ENCODE results near the gene GPANK1. TPM values are rescaled to one million over a fixed set of nuclear protein-coding genes. Genes with fewer than 3 reads are reported as not detected.

The GPANK1 gene
- total RNA-seq, 1 donor from 2014 or later: 9.8 TPM

DNA sequence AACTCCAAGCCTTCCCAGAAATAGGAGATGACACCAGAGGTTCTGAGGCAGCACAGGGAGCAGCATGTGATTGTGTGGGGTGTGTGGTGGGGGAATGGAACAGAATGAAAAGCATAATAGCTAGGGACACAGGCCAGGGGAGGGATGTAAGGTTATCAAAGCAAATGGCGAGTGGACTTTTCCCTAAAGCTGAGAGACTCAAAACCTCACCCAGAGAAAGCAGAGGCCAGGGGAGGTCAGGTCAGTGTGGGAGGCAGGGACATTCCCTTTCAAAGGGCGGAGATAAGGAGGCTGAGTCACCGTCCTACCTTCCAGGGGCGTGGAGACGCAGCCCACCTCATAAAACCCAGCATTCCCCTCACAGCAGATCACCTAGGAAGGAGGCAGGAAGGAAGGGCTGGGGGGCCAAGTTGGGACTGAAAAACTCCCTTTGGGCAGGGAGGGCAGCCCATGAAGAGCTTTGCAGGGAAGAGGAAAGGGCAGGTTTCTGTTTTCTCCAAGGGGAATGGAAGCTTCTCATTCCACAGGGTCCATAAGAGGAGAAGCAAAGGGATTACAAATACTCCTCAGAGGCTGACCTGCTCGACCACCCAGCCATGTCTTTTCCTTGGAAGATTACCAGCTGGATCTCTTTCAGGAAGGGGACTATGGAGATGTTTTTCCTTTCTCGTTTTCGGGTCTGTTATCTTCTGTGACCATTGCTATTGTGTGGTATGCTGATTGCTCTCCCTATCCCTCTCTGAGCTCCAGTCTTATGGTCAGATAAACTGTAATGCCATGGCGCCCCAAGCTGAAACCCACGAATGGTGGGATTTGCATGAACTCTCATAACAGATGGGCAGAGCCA is 25.7 kb upstream of the GPANK1 start:
- no peak for DNase-seq

DNA sequence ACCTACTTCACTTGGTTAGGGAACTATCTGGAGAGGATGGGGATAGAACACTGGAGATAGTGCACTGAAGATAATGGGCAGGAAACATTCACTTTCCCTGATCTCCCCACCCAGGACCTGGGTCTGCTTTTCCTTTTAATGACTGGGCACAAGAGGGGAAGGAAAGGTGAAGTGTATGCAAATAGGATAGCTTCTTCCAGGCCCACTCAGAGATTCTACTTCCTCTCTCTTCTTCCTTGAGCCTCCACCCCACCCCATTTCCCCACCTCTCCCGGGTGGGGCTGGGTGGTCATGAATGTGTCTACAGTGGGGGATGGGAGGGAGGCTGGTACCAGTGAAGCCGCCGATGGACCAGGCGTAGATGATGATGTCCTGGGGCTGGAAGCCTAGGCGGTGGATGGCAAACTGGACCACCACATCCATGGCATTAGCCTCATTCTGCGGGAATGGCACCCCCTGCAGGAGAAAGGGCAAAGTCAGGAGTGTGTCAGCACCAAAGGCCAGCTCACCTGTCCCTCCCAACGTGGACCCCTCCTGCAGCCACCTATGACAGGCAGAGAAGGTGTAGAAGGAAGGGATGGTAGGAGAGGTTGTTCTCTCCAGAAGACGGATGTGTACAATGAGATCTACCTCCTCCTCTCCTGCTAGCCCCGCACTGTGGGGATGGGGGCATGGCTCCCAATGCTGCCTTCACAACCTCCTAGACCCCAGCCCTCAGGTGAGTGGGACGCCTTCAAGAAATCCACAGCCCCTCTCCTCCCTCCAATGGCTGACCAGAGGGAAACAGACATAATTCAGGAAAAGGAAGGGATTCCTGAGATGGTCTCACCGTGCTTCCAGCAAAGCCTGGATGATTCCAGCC is 24.7 kb upstream of the GPANK1 start:
- DNase-seq: no peak

DNA sequence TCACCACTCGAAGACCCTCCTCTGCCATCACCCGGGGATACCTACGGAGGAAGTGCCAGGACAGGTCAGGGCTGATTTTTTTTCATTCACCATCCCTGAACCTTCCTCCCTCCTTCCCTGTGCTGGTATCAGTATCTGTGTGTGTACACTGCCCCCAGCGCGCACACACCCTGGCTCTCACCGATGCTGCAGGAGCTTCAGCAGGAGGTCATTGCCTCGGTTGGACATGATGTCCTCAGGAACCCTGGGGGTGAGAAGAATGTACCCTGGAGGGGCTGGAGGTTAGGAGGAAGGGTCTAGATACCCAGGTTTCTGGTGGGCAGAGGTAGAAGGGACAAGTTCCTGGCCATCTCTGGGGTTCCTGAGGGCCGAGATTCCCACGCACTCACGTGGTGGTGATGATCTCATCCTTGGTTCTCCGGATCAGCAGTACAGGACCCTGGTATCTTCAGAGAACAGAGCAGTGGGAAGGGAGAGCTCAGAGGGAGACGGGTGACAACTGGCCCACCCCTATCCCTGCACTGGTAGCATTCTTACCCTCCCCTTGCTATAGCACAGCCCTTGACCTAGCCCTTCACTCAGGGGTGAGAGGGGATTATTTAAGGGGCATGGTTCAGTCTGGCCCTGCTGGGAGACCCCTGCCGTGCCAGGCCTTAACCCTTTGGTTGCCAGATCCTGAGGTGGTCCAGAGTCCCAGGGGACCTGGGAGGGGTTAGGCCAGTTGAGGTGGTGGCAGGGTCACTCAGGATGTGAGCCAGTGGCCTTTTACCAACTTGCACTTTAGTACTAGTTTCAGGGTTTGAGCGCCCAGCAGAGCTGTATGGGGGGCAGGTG is 23.3 kb upstream of the GPANK1 start:
- no peak for DNase-seq

DNA sequence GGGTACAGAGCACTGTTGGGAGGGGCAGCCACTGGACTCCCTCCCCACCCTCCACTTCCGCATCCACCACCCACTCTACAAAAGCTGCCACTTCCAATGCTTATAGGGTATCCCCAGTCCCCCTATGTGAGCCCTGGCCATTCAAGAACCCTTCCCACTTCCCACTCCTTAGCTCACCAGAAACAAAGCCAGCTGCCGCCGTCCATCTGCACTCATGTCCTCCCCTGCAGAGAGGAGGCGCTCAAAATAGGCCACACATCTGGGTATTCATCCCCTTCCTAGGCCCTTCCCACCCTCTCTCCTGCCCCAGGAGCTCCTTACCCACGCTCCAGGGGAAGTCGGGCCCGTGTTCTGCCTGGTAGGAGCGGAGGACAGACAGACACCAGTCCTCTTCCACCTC is 22.5 kb upstream of the GPANK1 start:
- no peak for DNase-seq

DNA sequence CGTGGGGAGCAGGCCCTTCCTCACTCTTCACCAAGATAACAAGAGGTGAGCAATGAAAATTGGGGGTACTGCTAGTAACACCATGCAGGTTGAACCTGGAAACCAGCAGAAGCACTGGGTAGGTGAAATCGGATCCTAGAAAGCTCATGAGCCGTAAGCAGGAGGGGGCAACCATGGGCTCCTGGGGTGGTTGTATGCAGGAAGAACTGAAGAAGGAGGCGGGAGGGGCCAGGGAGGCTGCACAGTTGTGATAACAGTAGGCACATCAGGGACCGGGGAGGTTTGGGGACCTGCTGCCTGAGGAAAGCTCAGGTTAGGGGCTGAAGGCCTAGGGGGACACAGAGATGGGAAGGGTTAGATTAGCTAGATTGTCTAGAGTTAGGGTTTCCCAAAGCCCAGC is 21.7 kb upstream of the GPANK1 start:
- DNase-seq: no peak

DNA sequence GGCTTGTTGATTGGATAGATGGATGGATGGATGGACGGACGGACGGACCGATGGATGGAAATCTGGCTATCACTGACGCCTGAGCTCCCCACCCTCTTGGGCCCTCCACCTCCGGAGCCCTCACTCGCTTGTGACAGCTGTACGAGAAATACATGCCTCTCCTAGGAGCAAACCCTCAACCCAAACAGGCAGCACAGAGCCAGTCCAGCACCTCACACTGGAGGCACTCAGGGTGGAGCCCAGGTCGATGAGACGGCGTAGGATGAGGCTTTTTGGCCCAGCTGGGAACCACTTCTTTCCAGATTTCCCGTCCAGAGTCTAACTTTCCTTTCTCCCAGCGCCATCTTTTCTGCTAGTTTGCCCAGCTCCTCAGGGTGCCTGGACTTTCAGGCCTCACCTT is 18.8 kb upstream of the GPANK1 start:
- DNase-seq: no peak

DNA sequence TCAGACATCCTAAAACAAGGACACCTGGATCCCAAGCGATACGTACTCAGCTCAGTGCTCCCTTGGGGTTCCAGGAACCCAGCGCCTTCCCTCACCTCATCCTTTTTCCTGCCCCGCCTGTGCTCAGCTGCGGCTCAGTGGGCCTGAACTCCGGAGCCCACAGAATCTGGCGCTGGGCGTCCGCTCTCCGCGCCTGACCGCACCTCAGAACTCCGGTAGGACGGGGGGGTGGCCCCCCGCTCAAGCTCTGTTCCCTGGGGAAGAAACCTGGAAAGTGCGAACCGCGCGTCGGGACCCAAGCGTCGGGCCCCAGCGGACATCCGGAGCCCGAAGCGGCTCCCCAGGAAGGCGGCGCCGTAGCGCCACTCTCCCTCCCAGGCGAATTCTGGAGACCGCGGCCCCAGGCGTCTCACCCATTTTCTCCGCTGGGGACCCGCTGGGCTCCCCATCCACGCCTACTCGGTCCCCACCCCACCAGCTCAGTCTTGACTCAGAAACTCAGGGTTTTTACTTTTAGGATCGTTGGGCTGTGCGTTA is 16.4 kb upstream of the GPANK1 start:
- no peak for DNase-seq

DNA sequence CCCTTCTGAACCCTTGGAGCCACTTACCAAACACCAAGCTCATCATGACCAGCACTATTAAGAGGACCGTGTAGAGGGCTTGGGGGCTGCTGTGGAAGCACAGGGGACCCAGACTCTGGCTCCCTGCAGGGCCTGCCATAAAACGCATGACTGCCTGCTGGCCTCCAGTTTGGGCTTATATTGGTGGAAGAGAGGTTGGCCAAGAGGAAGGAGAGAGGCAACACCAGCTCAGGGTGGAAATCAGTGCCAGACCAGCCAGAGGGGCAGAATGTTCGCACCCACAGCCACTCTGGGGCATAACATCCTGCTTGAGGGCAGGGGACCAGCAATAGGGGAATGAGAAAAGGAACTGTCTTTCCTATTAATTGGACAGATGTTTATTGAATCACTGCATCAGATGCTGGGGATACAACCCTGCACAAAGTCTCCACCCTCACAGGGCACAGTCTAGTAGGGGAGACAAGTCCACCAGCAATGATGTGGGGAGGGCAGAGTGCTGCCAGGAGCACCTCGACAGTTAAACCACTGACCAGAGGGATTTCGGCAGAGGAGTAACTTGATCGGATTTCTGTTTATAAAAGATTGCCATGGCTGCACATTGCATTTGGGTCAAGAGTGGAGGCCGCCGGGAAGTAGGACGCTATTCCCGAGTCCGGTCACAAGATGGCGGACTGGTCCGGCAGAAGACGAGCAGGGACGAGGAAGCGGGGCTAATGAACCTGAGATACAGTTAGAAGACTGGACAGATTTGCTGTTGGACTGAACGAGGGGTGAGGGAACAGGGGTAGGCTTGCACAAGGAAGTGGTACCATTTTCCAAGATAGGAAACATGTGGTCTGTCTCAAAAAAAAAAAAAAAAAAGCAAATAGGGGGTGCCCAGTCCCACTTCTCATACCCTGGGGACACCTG is 15.7 kb upstream of the GPANK1 start, which contains the start of gene LY6G5C:
LY6G5C (minus strand) TSS at position 842 of the 909 bp plus-strand sequence; CDS start at position 148, 694 bp downstream.
- peak; percentile 77 for DNase-seq

DNA sequence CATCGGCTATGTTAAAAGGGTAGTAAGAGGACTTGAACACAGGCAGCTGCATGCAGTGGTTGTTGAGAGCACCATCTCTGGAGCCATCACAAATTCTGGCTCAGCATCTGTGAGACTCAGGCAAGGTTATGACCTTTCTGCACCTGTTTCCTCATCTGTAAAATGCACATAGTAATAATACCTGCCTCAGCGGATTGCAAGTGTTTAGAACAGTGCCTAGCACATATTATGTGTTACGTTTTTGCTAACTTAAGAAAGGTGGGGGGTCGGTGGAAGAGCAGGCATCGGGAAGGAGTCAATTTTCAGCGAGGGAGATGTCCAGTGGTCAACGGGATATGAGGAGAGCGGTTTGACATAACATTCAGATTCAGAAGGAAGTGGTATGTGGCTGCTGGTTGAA is 13.2 kb upstream of the GPANK1 start:
- DNase-seq: no peak

DNA sequence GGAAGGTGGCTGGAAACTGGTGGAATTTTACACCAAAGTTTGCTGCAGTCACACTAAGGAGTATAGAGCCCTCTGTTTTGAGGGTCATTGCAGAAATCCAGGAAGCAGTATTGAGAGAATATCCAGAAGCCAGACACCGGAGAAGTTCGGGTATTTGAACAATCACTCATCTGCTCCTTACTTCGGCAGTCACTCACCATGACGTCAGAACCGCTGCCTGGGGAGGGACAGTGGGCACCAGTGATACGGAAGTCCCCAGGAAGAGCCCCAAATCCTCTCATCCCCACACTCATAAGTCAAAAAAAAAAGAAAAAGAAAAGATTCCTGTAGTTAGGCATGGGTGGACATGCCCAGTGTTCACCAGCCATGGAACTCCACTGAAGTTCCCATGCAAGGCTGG is 12.1 kb upstream of the GPANK1 start:
- DNase-seq: no peak

DNA sequence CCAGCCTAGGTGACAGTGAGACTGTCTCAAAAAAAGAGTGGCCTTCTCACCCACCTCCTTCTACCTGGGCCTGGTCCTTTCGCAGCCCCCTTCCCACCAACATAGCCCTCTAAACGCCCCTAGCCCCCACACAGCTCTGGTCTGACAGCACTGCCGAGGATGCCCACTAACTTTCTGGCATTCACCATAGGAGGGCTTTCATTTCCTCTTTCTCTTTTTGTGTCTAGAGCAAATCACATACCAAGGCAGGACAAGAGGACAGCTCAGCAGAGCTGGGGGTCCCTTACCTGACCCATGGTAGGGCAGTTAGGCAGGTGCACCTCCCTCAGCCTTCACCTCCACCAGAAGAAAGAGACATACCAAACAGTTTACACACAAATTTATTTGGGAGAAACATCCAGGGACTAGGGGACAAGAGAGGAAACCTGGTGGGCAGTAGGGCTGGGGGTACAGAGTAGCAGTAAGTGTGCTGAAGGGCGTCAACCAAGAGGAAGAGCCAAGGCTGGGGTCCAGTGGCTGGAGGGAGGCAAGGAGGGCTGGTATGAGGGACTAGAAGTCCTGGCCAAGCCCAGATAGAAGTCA is 11.6 kb upstream of the GPANK1 start:
- no peak for DNase-seq

DNA sequence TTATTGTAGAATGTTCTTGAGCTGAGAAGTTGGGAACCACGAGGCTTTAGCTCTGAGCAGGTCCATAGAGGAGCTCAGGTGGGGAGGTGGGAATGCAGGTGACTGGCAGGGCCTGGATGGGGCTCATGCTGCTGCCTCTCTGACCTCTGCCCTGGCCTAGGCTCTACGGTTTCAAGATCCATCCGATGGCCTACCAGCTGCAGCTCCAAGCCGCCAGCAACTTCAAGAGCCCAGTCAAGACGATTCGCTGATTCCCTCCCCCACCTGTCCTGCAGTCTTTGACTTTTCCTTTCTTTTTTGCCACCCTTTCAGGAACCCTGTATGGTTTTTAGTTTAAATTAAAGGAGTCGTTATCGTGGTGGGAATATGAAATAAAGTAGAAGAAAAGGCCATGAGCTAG is 4.9 kb upstream of the GPANK1 start, which contains the start of gene LY6G5B:
LY6G5B (plus strand) TSS at position 301 of the 400 bp plus-strand sequence. CDS start 975 bp downstream, outside the sequence.
- no peak for DNase-seq

DNA sequence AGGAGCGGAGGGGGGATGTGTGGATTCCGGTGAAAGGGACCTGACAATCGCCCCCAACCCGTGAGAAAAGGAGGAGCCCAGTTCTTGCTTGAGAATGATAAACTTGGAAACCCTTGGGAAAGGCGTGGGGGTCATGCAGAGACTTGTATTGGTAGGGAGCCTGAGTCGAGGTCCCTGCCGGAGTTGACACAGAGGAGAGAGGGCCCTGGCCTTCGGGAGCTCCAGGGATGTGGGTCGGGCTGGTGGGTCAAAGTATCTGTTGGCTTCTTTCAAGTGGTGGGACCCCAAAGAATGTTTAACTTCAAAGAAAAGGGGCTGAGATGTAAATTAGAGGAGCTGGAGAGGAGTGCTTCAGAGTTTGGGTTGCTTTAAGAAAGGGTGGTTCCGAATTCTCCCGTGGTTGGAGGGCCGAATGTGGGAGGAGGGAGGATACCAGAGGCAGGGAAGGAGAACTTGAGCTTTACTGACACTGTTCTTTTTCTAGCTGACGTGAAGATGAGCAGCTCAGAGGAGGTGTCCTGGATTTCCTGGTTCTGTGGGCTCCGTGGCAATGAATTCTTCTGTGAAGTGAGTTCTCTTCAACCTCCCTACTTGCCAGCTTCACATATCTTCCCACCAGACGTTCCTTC is 1.7 kb upstream of the GPANK1 start:
- DNase-seq: no peak

DNA sequence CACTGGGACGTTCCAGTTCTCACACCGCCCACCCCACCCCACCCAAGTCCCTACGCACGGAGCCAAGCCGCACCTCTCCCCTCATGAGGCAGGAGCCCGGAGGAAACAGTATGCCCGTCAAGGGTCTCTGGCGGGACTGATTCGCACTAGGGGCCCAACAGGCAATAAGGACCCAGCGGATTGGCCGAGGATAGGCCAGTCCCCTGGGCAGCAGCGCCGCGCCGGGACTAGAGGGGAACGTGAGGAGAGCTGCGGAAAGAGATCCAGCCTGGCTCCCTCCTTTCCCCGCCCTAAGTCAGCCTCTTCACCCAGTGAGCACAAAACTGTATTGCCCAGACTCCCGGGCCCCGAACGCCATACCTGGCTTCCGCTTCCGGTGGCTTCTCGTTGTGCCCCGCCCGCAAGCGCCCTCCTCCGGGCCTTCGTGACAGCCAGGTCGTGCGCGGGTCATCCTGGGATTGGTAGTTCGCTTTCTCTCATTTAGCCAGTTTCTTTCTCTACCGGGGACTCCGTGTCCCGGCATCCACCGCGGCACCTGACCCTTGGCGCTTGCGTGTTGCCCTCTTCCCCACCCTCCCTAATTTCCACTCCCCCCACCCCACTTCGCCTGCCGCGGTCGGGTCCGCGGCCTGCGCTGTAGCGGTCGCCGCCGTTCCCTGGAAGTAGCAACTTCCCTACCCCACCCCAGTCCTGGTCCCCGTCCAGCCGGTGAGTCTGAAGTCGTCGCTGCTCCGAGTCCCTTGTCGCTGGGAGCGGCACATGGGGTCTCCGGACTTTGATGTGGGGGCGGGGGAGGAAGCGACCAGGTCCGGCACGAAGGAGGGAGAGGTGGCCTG is 922 bp upstream of the GPANK1 start, which contains the start of gene CSNK2B:
CSNK2B (plus strand) TSS at position 580 of the 836 bp plus-strand sequence. CDS start 752 bp downstream, outside the sequence.
- DNase-seq: peak; percentile 97

DNA sequence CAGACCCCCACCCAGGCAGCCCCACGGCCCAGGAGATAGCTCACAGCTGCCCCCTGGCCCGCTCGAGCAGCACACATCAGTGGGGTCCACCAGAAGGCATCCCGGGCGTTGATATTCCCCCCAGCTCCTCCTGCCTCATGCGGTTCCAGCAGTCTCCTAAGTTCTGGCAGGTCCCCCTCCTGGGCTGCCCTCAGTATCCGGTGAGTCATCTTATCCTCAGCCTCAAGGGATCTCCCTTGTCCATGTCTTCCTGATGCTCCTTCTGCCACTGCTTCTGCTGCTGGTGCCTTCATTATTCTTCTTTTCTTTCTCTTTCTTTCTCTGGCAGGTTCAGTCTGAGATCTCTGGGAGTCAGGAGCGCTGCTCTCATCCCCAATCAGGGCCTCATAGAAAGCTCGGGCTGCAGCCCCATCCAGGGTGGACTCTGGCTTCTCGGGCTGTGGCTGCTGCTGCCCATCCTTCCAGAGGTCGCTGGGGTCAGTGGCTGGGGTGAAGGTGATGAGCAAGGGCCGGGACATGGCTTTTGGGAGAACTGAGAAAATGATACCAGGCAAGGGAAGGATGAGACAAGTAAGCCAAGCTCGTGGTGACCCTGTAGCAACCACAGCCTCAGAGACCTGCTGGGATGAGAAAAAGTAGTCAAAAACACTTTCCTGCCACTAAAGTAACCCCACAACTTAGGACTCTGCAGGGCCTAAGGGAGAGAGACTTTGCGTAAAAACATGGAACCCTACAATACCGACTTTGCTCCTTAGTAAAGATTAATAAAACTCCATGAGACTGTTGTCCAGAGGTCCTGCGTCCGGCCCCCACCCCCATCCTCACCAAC is 622 bp downstream of the GPANK1 start:
- DNase-seq: no peak

DNA sequence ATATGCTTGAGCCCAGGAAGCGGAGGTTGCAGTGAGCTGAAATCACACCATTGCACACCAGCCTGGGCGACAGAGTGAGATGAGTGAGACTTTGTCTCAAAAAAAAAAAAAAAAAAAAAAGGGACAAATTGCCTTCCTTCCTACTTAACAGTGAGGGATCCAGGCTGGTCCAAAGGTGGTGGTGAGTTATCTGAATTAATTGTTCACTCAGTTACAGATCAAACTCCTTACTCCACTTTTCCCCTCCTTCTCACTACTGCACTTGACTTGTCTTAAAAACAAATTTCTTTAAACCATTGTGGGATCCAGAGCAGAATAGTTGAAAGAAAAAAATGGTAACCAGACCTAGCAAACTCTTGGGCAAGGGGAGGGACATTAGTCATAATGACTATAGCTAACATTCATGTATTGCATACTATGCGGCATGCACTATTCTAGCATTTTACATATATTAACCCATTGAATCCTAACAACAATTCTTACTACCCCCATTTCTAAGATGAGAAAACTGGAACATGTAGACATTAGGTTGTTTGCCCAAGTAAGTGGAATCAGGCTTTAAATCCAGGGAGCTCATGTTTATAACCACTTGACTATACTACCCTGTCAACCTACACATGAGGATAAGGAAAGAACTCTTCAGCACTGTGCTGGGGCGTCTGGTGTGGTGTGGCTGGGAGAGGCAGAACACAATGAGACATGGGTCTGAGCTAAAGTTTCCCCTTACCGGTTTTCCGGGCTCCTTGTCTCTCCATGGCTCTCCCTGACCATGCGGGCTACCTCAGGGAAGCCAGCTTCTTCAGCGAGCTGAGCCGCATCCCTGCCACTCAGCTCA is 1.5 kb downstream of the GPANK1 start:
- no peak for DNase-seq

DNA sequence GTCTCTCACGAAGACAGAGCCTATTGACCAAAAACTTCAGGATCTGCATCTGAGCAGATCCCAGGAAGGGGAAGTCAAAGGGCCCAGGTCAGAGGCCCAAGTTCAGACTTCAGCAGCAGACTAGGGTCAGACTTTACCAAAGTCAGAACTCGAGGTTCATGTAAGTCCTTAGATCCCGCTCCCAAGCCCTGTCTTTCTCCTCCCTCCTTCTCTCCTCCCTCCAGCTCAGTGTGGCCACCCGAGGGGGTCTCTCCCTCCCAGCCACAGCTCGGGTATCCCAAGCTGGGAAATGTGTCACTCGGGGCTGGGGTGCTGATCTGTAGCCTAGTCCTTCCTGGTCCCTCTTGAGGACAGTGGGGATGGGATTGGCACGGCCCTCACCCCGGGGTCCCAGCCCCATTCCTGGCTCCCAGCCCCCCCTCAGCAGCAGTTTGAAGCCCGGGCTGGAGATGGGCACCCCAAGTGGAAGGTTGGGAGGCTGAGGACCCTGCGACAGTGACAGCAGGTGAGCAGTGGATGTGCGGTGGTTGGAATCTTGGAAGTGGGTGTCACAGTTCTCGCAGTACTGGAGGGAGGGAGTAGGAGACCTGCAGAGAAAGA is 2.6 kb downstream of the GPANK1 start:
- no peak for DNase-seq

All from occipital lobe (tissue), 2 donors.